ENCODE measurements around the gene CRYBA4. TPM values are rescaled to one million over a fixed set of nuclear protein-coding genes. Genes with fewer than 3 reads are reported as not detected.

The CRYBA4 gene
- total and polyA plus RNA-seq, 2 of the 13 experiments (the other 11 are each of a cell fraction or from before 2014, with no cell fraction given), result not detected

GRCh38 chr22:26651815-26652214, 30.1 kb downstream of the CRYBA4 start:
- 12% methylated on average over 10 of the region's 10 CpGs for WGBS (ENCODE audit: low lambda C conversion rate)
- DNase-seq (ENCODE audit: low spot score), result no peak
- H3K9me3 ChIP-seq (ENCODE audit: low read length), result no peaks in the 10 kb centered on the region
- peaks cover 18 to 76% of the 10 kb centered on the region in 2 experiments for H3K27me3 ChIP-seq (ENCODE audit: control insufficient read depth in 1 of 2, insufficient read depth in 2 of 2, low read length in 2 of 2)
- ChIA-PET CTCF (ENCODE audit: low intra/inter-chr PET ratio, low total read pairs) (no interaction called here), POLR2A (no interaction called here)
- H3K4me1 ChIP-seq (ENCODE audit: insufficient read depth, low read length), result no peaks in the 10 kb centered on the region
- H3K4me3 ChIP-seq (replicated peaks in 1 of 3; ENCODE audit: insufficient read depth in 1 of 3, low read depth in 2 of 3, low read length in 3 of 3), result no peak overlapping the region
- no peak overlapping the region for H3K27ac ChIP-seq (ENCODE audit: extremely low read length, insufficient read depth, low read length)
- intact Hi-C loops (cut with micrococcal nuclease; ENCODE audit: unreplicated experiment), result no loop called here
- no TSS peak for BruUV-seq (replicated peaks)
- H3K36me3 ChIP-seq (replicated peaks in 1 of 2; ENCODE audit: control insufficient read depth in 1 of 2, insufficient read depth in 2 of 2, low read length in 2 of 2), result no peaks in the 10 kb centered on the region
- no peaks in the 10 kb centered on the region for H3K79me2 ChIP-seq (ENCODE audit: insufficient read depth, low read length)
- in situ Hi-C loops (cut with HindIII; ENCODE audit: extremely low pct_ligation_motif_present, low pct_unique_long_range_greater_than_20kb), result no loop called here
- no peak overlapping the region for H3K9ac ChIP-seq (ENCODE audit: insufficient read depth, low read depth, low read length)
- H3K4me2 ChIP-seq (ENCODE audit: low read depth, low read length), result no peak overlapping the region
- no peak overlapping the region for H2AFZ ChIP-seq (ENCODE audit: low read length)
- no peaks in the 10 kb centered on the region for H4K20me1 ChIP-seq (ENCODE audit: insufficient read depth, low read length)
- no peak for FAIRE-seq
- no peak for ATAC-seq
- TF ChIP-seq ZNF704 (CRISPR knock-in tag; IDR thresholded peaks at IDR 0.05; ENCODE audit: borderline replicate concordance), result no peak
- TF ChIP-seq ZFP36 (IDR thresholded peaks at IDR 0.05; ENCODE audit: borderline replicate concordance, low read depth, low read length, partially characterized antibody), result no peak
- TF ChIP-seq MED8 (CRISPR knock-in tag; IDR thresholded peaks at IDR 0.05; ENCODE audit: insufficient replicate concordance), result no peak
- no peak for TF ChIP-seq ZNF180 (CRISPR knock-in tag; IDR thresholded peaks at IDR 0.05; ENCODE audit: borderline replicate concordance, low read depth)
- no peak for TF ChIP-seq PHB2 (IDR thresholded peaks at IDR 0.05; ENCODE audit: partially characterized antibody)
- no peak for TF ChIP-seq NR2C2 (CRISPR knock-in tag; IDR thresholded peaks at IDR 0.05; ENCODE audit: borderline replicate concordance)
- no peak for TF ChIP-seq ZSCAN29 (CRISPR knock-in tag; conservative IDR thresholded peaks at IDR 0.05)
- no peak for TF ChIP-seq ZNF101 (CRISPR knock-in tag; IDR thresholded peaks at IDR 0.05; ENCODE audit: borderline replicate concordance, low read depth)
- TF ChIP-seq JARID2 (CRISPR knock-in tag; IDR thresholded peaks at IDR 0.05; ENCODE audit: insufficient replicate concordance), result no peak
- TF ChIP-seq AGO1 (IDR thresholded peaks at IDR 0.05; ENCODE audit: low read depth, low read length, poor library complexity, severe bottlenecking), result no peak
- TF ChIP-seq SATB2 (CRISPR knock-in tag; IDR thresholded peaks at IDR 0.05), result no peak
- no peak for TF ChIP-seq CSRNP2 (CRISPR knock-in tag; conservative IDR thresholded peaks at IDR 0.05; ENCODE audit: low read depth)
- TF ChIP-seq TEF (CRISPR knock-in tag; IDR thresholded peaks at IDR 0.05), result no peak
- TF ChIP-seq ZNF609 (CRISPR knock-in tag; IDR thresholded peaks at IDR 0.05; ENCODE audit: borderline replicate concordance), result no peak
- no peak for TF ChIP-seq ZGPAT (CRISPR knock-in tag; IDR thresholded peaks at IDR 0.05)
